NCI-H2107 treated with DMSO at 0.1 percent for 48 hours (cell line): ENCODE measurements around the gene FAAP100.
A peak's percentile ranks its signal among the peaks of the same experiment; 100 is the strongest.

Experiments used
- DNase-seq: peaks from one replicate; lab custom pipeline; 2025; ENCODE audit not compliant: unreplicated experiment; lab: John Stamatoyannopoulos, UW

The FAAP100 gene

GRCh38 chr17:81513372-81513752, 38.8 kb downstream of the FAAP100 start:
- peak; percentile 51 for DNase-seq

- peak; percentile 67 for DNase-seq
These were observed 39.4 kb downstream of the FAAP100 start, which contains the start of gene ACTG1 for GRCh38 chr17:81512562-81513371. Gene ACTG1 (minus strand): TSS chr17:81512799. CDS start chr17:81512354, 445 bp downstream.

DNA sequence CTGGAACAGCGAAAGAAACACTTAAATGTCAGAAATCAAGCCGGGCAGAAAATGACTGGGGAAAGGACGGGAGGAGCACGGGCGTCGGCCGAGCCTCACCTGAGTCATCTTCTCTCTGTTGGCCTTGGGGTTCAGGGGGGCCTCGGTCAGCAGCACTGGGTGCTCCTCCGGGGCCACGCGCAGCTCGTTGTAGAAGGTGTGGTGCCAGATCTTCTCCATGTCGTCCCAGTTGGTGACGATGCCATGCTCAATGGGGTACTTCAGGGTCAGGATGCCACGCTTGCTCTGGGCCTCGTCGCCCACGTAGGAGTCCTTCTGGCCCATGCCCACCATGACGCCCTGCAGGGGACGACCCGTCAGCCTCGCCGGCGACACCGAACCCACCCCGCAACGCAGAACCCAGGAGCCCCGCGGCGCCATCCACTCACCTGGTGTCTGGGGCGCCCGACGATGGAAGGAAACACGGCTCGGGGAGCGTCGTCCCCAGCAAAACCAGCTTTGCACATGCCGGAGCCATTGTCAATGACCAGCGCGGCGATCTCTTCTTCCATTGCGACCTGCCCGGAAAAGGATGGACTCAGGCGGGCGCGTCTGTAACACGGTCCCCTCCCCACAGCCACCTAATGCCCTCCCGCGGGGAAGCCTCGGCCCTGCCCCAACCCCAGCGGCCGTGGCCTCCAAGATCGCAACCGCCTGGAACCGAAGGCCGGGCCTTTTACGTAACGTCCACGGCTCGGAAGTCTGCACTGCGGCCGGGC, 40.2 kb downstream of the FAAP100 start:
- no peak for DNase-seq

GRCh38 chr17:81511554-81511803, 40.7 kb downstream of the FAAP100 start:
- DNase-seq = no peak

- no peak for DNase-seq
These were observed 41.2 kb downstream of the FAAP100 start for GRCh38 chr17:81510785-81511553.

GRCh38 chr17:81509972-81510784, 42.0 kb downstream of the FAAP100 start:
- no peak for DNase-seq

- DNase-seq = no peak
These were observed 42.8 kb downstream of the FAAP100 start for GRCh38 chr17:81509207-81509971.

DNA sequence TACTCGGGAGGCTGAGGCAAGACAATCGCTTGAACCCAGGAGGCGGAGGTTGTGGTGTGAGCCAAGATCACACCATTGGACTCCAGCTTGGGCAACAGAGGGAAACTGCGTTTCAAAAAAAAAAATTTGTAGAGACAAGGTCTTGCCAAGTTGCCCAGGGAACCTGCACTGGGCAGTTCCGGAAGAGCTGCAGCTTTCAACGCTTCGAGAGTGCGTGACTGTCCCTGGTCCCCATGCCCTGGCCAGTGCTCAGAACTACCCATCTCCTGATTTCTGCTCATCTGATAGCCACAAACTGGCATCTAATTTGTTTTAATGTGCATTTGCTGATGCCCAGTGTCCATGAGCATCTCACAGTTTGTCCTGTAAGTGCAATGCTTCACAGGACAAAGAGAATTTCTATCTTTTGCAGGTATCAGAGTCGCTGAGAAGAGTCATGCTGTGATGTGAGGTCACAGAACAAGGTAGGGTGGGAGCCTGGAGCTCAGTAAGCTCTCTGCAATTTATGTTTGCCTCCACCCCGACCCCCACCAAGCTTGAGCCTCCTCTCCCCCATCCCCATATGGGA, 43.4 kb downstream of the FAAP100 start:
- no peak for DNase-seq

- DNase-seq = no peak
These were observed 48.5 kb downstream of the FAAP100 start for GRCh38 chr17:81503619-81504018.

GRCh38 chr17:81502471-81503017, 49.6 kb downstream of the FAAP100 start:
- DNase-seq = no peak

- no peak for DNase-seq
These were observed 52.1 kb downstream of the FAAP100 start for GRCh38 chr17:81500047-81500446.

- DNase-seq = no peak
These were observed 52.6 kb downstream of the FAAP100 start for GRCh38 chr17:81499601-81499970.

GRCh38 chr17:81498953-81499600, 53.1 kb downstream of the FAAP100 start:
- DNase-seq = no peak

GRCh38 chr17:81494626-81495377, 57.4 kb downstream of the FAAP100 start:
- DNase-seq = no peak

GRCh38 chr17:81493198-81494038, 58.7 kb downstream of the FAAP100 start:
- no peak for DNase-seq

GRCh38 chr17:81492706-81493105, 59.4 kb downstream of the FAAP100 start:
- no peak for DNase-seq

DNA sequence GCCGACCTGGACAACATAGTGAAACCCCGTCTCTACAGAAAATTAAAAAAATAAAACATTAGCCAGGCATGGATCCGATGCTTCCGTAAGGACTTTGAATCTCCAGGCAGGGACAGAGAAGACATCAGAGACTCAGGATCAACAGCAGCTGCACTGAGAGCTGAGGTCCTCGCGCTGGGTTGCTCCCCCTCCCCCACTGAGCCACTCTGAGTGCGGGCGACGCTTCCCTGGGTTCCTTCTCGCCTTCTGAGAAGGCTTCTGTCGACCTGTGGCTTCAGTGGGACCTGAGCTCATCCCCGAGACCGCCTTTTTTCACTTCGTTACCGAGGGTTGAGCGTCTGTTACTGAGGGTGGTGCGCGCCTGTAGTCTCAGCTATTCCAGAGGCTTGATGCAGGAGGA, 60.0 kb downstream of the FAAP100 start:
- no peak for DNase-seq

GRCh38 chr17:81491761-81492160, 60.4 kb downstream of the FAAP100 start:
- no peak for DNase-seq
